GM13976 (cell line): ENCODE data around the gene KANSL1.
"Not testable (repeated sequence)": the region's sequence is repeated elsewhere in the genome, so short reads cannot be mapped to it uniquely, and the experiment has no call there.

Experiments used
- DNase-seq: peaks from one replicate; pipeline ENCODE4 v3.0.0; 2012; ENCODE audit warnings: low spot score
- in situ Hi-C: fragments of 300-500 bp; cut with MboI; formaldehyde crosslinking; loops from one replicate; pipeline ENCODE4 v1.12.0; 2022; ENCODE audit warnings: low sequenced_read_pairs, mixed read lengths, inconsistent platforms; ENCODE audit not compliant: unreplicated experiment
- TF ChIP-seq, protein P1 (sequence below): IDR thresholded peaks from 2 replicates; pipeline ENCODE4 v1.5.1; 2012; ENCODE audit warnings: borderline replicate concordance, mild to moderate bottlenecking; ENCODE audit not compliant: insufficient read depth; ENCODE audit errors: extremely low read depth, missing control alignments, control extremely low read depth

The KANSL1 gene

DNA sequence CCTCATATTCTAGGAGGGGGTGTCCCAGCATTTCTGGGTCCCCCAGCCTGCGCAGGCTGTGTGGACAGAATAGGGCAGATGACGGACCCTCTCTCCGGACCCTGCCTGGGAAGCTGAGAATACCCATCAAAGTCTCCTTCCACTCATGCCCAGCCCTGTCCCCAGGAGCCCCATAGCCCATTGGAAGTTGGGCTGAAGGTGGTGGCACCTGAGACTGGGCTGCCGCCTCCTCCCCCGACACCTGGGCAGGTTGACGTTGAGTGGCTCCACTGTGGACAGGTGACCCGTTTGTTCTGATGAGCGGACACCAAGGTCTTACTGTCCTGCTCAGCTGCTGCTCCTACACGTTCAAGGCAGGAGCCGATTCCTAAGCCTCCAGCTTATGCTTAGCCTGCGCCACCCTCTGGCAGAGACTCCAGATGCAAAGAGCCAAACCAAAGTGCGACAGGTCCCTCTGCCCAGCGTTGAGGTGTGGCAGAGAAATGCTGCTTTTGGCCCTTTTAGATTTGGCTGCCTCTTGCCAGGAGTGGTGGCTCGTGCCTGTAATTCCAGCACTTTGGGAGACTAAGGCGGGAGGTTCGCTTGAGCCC, 182.5 kb downstream of the KANSL1 start:
- no peak for DNase-seq
- in situ Hi-C loops: no loop called here
- TF ChIP-seq, protein P1, sequence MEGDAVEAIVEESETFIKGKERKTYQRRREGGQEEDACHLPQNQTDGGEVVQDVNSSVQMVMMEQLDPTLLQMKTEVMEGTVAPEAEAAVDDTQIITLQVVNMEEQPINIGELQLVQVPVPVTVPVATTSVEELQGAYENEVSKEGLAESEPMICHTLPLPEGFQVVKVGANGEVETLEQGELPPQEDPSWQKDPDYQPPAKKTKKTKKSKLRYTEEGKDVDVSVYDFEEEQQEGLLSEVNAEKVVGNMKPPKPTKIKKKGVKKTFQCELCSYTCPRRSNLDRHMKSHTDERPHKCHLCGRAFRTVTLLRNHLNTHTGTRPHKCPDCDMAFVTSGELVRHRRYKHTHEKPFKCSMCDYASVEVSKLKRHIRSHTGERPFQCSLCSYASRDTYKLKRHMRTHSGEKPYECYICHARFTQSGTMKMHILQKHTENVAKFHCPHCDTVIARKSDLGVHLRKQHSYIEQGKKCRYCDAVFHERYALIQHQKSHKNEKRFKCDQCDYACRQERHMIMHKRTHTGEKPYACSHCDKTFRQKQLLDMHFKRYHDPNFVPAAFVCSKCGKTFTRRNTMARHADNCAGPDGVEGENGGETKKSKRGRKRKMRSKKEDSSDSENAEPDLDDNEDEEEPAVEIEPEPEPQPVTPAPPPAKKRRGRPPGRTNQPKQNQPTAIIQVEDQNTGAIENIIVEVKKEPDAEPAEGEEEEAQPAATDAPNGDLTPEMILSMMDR: no peak

DNA sequence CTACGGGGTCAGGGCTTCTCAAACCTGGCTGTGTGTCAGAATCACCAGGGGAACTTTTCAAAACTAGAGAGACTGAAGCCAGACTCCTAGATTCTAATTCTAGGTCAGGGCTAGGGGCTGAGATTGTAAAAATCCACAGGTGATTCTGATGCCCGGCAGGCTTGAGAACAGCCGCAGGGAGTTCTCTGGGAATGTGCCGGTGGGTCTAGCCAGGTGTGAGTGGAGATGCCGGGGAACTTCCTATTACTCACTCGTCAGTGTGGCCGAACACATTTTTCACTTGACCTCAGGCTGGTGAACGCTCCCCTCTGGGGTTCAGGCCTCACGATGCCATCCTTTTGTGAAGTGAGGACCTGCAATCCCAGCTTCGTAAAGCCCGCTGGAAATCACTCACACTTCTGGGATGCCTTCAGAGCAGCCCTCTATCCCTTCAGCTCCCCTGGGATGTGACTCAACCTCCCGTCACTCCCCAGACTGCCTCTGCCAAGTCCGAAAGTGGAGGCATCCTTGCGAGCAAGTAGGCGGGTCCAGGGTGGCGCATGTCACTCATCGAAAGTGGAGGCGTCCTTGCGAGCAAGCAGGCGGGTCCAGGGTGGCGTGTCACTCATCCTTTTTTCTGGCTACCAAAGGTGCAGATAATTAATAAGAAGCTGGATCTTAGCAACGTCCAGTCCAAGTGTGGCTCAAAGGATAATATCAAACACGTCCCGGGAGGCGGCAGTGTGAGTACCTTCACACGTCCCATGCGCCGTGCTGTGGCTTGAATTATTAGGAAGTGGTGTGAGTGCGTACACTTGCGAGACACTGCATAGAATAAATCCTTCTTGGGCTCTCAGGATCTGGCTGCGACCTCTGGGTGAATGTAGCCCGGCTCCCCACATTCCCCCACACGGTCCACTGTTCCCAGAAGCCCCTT, 183.3 kb downstream of the KANSL1 start:
- TF ChIP-seq, protein P1: no peak
- no peak for DNase-seq
- in situ Hi-C loops: loop anchor here (10.0 kb wide), 1 partner anchor 205 kb away; no protein-coding TSS in a partner anchor

DNA sequence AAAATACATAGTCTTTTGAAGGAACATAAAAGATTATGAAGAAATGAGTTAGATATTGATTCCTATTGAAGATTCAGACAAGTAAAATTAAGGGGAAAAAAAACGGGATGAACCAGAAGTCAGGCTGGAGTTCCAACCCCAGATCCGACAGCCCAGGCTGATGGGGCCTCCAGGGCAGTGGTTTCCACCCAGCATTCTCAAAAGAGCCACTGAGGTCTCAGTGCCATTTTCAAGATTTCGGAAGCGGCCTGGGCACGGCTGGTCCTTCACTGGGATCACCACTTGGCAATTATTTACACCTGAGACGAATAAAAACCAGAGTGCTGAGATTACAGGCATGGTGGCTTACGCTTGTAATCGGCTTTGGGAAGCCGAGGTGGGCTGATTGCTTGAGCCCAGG, 184.6 kb downstream of the KANSL1 start:
- TF ChIP-seq, protein P1: no peak
- no peak for DNase-seq
- in situ Hi-C loops: loop anchor here (10.0 kb wide), 1 partner anchor 206 kb away; no protein-coding TSS in a partner anchor

DNA sequence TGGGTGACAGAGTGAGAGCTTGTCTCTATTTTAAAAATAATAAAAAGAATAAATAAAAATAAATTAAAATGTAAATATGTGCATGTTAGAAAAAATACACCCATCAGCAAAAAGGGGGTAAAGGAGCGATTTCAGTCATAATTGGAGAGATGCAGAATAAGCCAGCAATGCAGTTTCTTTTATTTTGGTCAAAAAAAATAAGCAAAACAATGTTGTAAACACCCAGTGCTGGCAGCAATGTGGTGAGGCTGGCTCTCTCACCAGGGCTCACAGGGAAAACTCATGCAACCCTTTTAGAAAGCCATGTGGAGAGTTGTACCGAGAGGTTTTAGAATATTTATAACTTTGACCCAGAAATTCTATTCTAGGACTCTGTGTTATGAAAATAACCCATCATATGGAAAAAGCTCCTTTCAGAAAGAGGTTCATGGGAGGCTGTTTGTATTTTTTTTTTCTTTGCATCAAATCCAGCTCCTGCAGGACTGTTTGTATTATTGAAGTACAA, 185.7 kb downstream of the KANSL1 start:
- TF ChIP-seq, protein P1: no peak
- no peak for DNase-seq
- in situ Hi-C loops: loop anchor here (10.0 kb wide), 1 partner anchor 207 kb away; no protein-coding TSS in a partner anchor

DNA sequence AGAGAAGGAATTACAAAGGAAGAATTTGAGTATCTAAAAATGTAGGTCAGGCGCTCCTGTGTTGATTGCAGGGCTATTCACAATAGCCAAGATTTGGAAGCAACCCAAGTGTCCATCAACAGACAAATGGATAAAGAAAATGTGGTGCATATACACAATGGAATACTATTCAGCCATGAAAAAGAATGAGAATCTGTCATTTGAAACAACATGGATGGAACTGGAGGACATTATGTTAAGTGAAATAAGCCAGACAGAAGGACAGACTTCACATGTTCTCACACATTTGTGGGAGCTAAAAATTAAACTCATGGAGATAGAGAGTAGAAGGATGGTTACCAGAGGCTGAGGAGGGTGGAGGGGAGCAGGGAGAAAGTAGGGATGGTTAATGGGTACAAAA, 187.1 kb downstream of the KANSL1 start:
- in situ Hi-C loops: loop anchor here (10.0 kb wide), 1 partner anchor 209 kb away; no protein-coding TSS in a partner anchor
- not testable (repeated sequence) for DNase-seq

DNA sequence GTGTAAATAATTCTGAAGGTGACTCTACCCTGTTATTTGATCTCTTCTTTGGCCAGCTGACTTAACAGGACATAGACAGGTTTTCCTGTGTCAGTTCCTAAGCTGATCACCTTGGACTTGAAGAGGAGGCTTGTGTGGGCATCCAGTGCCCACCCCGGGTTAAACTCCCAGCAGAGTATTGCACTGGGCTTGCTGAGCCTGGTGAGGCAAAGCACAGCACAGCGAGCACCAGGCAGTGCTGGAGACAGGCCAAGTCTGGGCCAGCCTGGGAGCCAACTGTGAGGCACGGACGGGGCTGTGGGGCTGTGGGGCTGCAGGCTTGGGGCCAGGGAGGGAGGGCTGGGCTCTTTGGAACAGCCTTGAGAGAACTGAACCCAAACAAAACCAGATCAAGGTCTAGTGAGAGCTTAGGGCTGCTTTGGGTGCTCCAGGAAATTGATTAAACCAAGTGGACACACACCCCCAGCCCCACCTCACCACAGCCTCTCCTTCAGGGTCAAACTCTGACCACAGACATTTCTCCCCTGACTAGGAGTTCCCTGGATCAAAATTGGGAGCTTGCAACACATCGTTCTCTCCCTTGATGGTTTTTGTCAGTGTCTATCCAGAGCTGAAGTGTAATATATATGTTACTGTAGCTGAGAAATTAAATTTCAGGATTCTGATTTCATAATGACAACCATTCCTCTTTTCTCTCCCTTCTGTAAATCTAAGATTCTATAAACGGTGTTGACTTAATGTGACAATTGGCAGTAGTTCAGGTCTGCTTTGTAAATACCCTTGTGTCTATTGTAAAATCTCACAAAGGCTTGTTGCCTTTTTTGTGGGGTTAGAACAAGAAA, 189.1 kb downstream of the KANSL1 start:
- TF ChIP-seq, protein P1: no peak
- in situ Hi-C loops: loop anchor here (10.0 kb wide), 1 partner anchor 211 kb away; no protein-coding TSS in a partner anchor
- DNase-seq: no peak
